Keratinocyte (primary cell): Measurements from ENCODE around the gene TMEM69. TPM values are rescaled to one million over a fixed set of nuclear protein-coding genes. Genes with fewer than 3 reads are reported as not detected.
"Not testable (repeated sequence)": the region's sequence is repeated elsewhere in the genome, so short reads cannot be mapped to it uniquely, and the experiment has no call there.

ENCODE experiments used
- DNase-seq: peaks from one replicate; pipeline ENCODE4 v3.0.0-alpha.2; 2011; ENCODE audit warnings: low read depth, missing footprints, low spot score
- FAIRE-seq: peaks from 2 replicates; lab custom pipeline; 2011; peaks lifted over from hg19 to GRCh38; lab: Jason Lieb, UNC
- H2AFZ ChIP-seq: 2 replicates; pipeline ENCODE4 v1.6.0; 2012; ENCODE audit warnings: low read length, control low read depth, inconsistent platforms; ENCODE audit not compliant: control insufficient read depth
- H3K27ac ChIP-seq: 2 replicates; pipeline ENCODE4 v1.5.1; 2011; ENCODE audit warnings: low read length; ENCODE audit not compliant: control insufficient read depth, insufficient read depth
- H3K27me3 ChIP-seq: 3 replicates; pipeline ENCODE4 v1.6.0; 2011; ENCODE audit warnings: low read length; ENCODE audit not compliant: control insufficient read depth, insufficient read depth; ENCODE audit errors: extremely low read depth
- H3K36me3 ChIP-seq, 2 experiments: 2 replicates in 1 of 2; 3 replicates in 1 of 2; pipeline ENCODE4 v1.5.1; 2011; ENCODE audit warnings: low read length in 2 of 2, mild to moderate bottlenecking in 1 of 2; ENCODE audit not compliant: control insufficient read depth in 2 of 2, insufficient read depth in 2 of 2; ENCODE audit errors: extremely low read depth in 1 of 2
- H3K4me1 ChIP-seq: 3 replicates; pipeline ENCODE4 v1.5.1; 2011; ENCODE audit warnings: low read length; ENCODE audit not compliant: control insufficient read depth, insufficient read depth; ENCODE audit errors: extremely low read depth
- H3K4me2 ChIP-seq: 3 replicates; pipeline ENCODE4 v1.6.0; 2011; ENCODE audit warnings: low read depth, low read length; ENCODE audit not compliant: control insufficient read depth, insufficient read depth; ENCODE audit errors: extremely low read depth
- H3K4me3 ChIP-seq, 3 experiments: fragments of 200-600 bp in 1 of 3; sonication (generic) in 1 of 3; 2 replicates in 2 of 3; 3 replicates in 1 of 3; pipeline ENCODE4 v1.5.1; 2011 to 2016; ENCODE audit warnings: low read length in 3 of 3, mild to moderate bottlenecking in 3 of 3, control low read depth in 2 of 3, inconsistent platforms in 1 of 3, low read depth in 1 of 3, mixed read lengths in 1 of 3, mixed run types in 1 of 3, moderate library complexity in 1 of 3; ENCODE audit not compliant: control insufficient read depth in 2 of 3, insufficient read depth in 2 of 3; ENCODE audit errors: extremely low read depth in 1 of 3
- H3K79me2 ChIP-seq: 2 replicates; pipeline ENCODE4 v1.6.0; 2012; ENCODE audit warnings: low read length; ENCODE audit not compliant: control insufficient read depth, insufficient read depth
- H3K9ac ChIP-seq: 3 replicates; pipeline ENCODE4 v1.6.0; 2011; ENCODE audit warnings: low read length; ENCODE audit not compliant: control insufficient read depth, insufficient read depth; ENCODE audit errors: extremely low read depth
- H3K9me1 ChIP-seq: 3 replicates; pipeline ENCODE4 v1.6.0; 2011; ENCODE audit warnings: low read length; ENCODE audit not compliant: control insufficient read depth, insufficient read depth; ENCODE audit errors: extremely low read depth
- H3K9me3 ChIP-seq: 2 replicates; pipeline ENCODE4 v1.5.1; 2012; ENCODE audit warnings: low read depth, low read length; ENCODE audit not compliant: control insufficient read depth
- H4K20me1 ChIP-seq: 3 replicates; pipeline ENCODE4 v1.6.0; 2011; ENCODE audit warnings: low read length; ENCODE audit not compliant: control insufficient read depth, insufficient read depth; ENCODE audit errors: extremely low read depth
- EZH2 ChIP-seq: IDR thresholded peaks from one replicate; pipeline ENCODE4 v1.6.1; 2012; ENCODE audit warnings: inconsistent platforms, mild to moderate bottlenecking, low read length, moderate library complexity
- dilution Hi-C: fragments of 300-500 bp; cut with MboI; formaldehyde crosslinking; loops from one replicate; pipeline ENCODE4 v1.7.0; 2020; ENCODE audit warnings: low sequenced_read_pairs; ENCODE audit not compliant: extremely low pct_ligation_motif_present
- polyA plus RNA-seq, 5 experiments: library from polyadenylated mRNA; depleted of rRNA in 3 of 5; stranded (reverse) in 3 of 5; stranded (forward) in 1 of 5; unstranded in 1 of 5; fragments of >200 nt; gene quantifications; 1 replicate in 1 of 5; 2 replicates in 3 of 5; 3 replicates in 1 of 5; pipeline versions ENCODE4 v1.2.1 to v1.2.3, GENCODE V29; 2011 to 2012; ENCODE audit warnings: missing spikeins in 2 of 5, low read depth in 1 of 5, low replicate concordance in 1 of 5
- TF ChIP-seq, protein P1 (sequence below), 3 experiments: IDR thresholded peaks in 1 of 3; conservative IDR thresholded peaks in 1 of 3; optimal IDR thresholded peaks in 1 of 3; 2 replicates in 2 of 3; 3 replicates in 1 of 3; pipeline versions ENCODE3 to v1.5.1; 2011; ENCODE audit warnings: low read length in 3 of 3, mild to moderate bottlenecking in 3 of 3, moderate library complexity in 2 of 3, control low read depth in 1 of 3, inconsistent platforms in 1 of 3; ENCODE audit not compliant: insufficient read depth in 2 of 3; ENCODE audit errors: extremely low read depth in 1 of 3

Gene TMEM69
- polyA plus RNA-seq, 1 donor (not counting 4 experiments of a cell fraction or from before 2014, with no cell fraction given), result 110 TPM

DNA sequence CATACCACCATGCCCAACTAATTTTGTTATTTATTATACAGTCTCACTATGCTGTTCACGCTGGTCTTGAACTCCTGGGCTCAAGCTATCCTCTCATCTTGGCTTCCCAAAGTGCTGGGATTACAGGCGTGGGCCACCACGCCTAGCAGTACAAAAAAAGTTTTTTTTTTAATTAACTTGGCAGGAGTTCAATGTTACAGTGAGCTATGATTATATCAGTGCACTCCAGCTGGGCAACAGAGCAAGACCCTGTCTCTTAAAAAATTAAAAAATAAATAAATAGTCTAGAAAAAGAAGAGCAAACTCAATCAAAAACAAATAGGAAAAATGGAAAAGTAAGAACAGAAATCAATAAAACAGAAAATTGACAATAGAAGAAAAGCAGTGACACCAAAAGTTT is 25.7 kb downstream of the TMEM69 start:
- H3K4me1 ChIP-seq, result no peaks in the 10 kb centered on the region
- H3K4me3 ChIP-seq, result no peak overlapping the region
- dilution Hi-C loops, result no loop called here
- no peak overlapping the region for H3K4me2 ChIP-seq
- DNase-seq (no peak), FAIRE-seq (no peak)
- no peaks in the 10 kb centered on the region for H3K9me1 ChIP-seq
- no peaks in the 10 kb centered on the region for H4K20me1 ChIP-seq
- TF ChIP-seq EZH2, result no peak
- TF ChIP-seq, protein P1, sequence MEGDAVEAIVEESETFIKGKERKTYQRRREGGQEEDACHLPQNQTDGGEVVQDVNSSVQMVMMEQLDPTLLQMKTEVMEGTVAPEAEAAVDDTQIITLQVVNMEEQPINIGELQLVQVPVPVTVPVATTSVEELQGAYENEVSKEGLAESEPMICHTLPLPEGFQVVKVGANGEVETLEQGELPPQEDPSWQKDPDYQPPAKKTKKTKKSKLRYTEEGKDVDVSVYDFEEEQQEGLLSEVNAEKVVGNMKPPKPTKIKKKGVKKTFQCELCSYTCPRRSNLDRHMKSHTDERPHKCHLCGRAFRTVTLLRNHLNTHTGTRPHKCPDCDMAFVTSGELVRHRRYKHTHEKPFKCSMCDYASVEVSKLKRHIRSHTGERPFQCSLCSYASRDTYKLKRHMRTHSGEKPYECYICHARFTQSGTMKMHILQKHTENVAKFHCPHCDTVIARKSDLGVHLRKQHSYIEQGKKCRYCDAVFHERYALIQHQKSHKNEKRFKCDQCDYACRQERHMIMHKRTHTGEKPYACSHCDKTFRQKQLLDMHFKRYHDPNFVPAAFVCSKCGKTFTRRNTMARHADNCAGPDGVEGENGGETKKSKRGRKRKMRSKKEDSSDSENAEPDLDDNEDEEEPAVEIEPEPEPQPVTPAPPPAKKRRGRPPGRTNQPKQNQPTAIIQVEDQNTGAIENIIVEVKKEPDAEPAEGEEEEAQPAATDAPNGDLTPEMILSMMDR (optimal IDR thresholded peaks at IDR 0.05 in 1 of 3, IDR thresholded peaks at IDR 0.05 in 1 of 3, conservative IDR thresholded peaks at IDR 0.05 in 1 of 3; ENCODE audit: extremely low read depth in 1 of 3, insufficient read depth in 2 of 3, low read length in 3 of 3), result no peak
- no peaks in the 10 kb centered on the region for H3K9me3 ChIP-seq
- no peaks in the 10 kb centered on the region for H3K27me3 ChIP-seq
- H3K79me2 ChIP-seq, result no peaks in the 10 kb centered on the region
- H2AFZ ChIP-seq, result no peak overlapping the region
- no peak overlapping the region for H3K27ac ChIP-seq
- H3K36me3 ChIP-seq, result peaks cover 0 to 1% of the 10 kb centered on the region in 2 experiments
- H3K9ac ChIP-seq, result no peak overlapping the region

DNA sequence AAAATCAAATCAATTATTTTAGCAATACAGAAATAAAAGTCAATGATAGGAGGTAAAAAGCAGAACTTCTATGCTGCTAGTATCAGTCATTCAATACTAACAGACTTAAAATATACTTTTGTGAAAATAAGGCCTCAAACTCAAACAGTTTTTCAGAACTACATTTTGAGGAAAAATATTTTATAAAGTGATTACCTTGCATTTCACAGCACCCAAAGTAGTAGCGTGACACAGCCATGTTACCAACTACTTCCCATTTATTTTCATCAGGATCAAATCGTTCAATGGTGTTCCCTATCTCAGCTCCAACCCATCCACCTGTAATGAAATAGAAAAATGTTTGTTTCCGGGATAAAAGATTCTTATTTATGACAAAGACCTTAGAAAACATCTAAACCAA is 28.7 kb downstream of the TMEM69 start:
- FAIRE-seq (no peak), DNase-seq (no peak)
- Histone ChIP-seq H3K4me2 (no peak overlapping the region), H3K79me2 (no peaks in the 10 kb centered on the region), H3K9me1 (no peaks in the 10 kb centered on the region), H3K9me3 (no peaks in the 10 kb centered on the region), H3K27me3 (no peaks in the 10 kb centered on the region), H3K36me3 (peaks cover 0 to 1% of the 10 kb centered on the region in 2 experiments), H3K4me1 (no peaks in the 10 kb centered on the region), H3K27ac (no peak overlapping the region), H3K4me3 (no peak overlapping the region), H2AFZ (no peak overlapping the region), H4K20me1 (no peaks in the 10 kb centered on the region), H3K9ac (no peak overlapping the region)
- TF ChIP-seq EZH2, result no peak
- TF ChIP-seq, protein P1 (optimal IDR thresholded peaks at IDR 0.05 in 1 of 3, IDR thresholded peaks at IDR 0.05 in 1 of 3, conservative IDR thresholded peaks at IDR 0.05 in 1 of 3; ENCODE audit: extremely low read depth in 1 of 3, insufficient read depth in 2 of 3, low read length in 3 of 3), result no peak
- dilution Hi-C loops, result no loop called here

DNA sequence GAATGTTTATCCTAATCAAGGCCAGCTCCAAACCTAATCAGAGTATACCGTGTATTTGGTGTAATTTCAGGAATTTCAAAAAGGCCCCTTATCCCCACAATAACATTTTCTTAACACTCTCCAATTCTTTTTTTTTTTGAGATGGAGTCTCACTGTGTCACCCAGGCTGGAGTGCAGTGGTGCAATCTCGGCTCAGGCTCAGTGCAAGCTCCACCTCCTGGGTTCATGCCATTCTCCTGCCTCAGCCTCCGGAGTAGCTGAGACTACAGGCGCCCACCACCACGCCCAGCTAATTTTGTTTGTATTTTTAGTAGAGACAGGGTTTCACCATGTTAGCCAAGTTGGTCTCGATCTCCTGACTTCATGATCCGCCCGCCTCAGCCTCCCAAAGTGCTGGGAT is 29.4 kb downstream of the TMEM69 start:
- H3K9me1 ChIP-seq, H3K9me3 ChIP-seq, FAIRE-seq, H3K9ac ChIP-seq, dilution Hi-C loops, H3K4me1 ChIP-seq, H4K20me1 ChIP-seq, H3K27me3 ChIP-seq, H3K79me2 ChIP-seq, H3K4me2 ChIP-seq, DNase-seq, H3K27ac ChIP-seq, H3K4me3 ChIP-seq, H2AFZ ChIP-seq, H3K36me3 ChIP-seq: not testable (repeated sequence)
